Naive thymus-derived CD8-positive, alpha-beta T cell (primary cell): ENCODE measurements around the gene BCAN. TPM values are rescaled to one million over a fixed set of nuclear protein-coding genes. Genes with fewer than 3 reads are reported as not detected.
A peak's percentile ranks its signal among the peaks of the same experiment; 100 is the strongest.

Experiments used
- ATAC-seq, 2 donors: fragments of 150-1000 bp; cut with Tn5 transposase in 1 of 2; sonication (Bioruptor Pico), chemical (Tn5 transposase) in 1 of 2; 1 replicate in 1 of 2; 2 replicates in 1 of 2; pipeline ENCODE4 v1.10.0; 2021; ENCODE audit warnings: mild to moderate bottlenecking in 2 of 2, moderate library complexity in 2 of 2
- POLR2A ChIA-PET: fragments of 350-600 bp; sonication (Branson Sonifier 250); formaldehyde crosslinking; loops from one replicate; lab custom pipeline; 2021; ENCODE audit warnings: antibody characterized with exemption; lab: Charles Lee
- DNase-seq, 10 donors: peaks; one replicate each; pipeline versions ENCODE4 v3.0.0 to v3.0.0-alpha.2; 2020 to 2022
- H3K27ac Mint-ChIP-seq, 10 donors: one replicate each; pipeline ENCODE4 v1.8.0; 2020 to 2022; ENCODE audit warnings: mild to moderate bottlenecking in 10 of 10, mixed read lengths in 10 of 10, moderate library complexity in 4 of 10, inconsistent platforms in 1 of 10
- H3K27me3 Mint-ChIP-seq, 5 donors: one replicate each; pipeline ENCODE4 v1.8.0; 2021 to 2022; ENCODE audit warnings: mixed read lengths in 5 of 5
- H3K36me3 Mint-ChIP-seq, 3 donors: one replicate each; pipeline ENCODE4 v1.8.0; 2020 to 2022; ENCODE audit warnings: mixed read lengths in 3 of 3, mild to moderate bottlenecking in 2 of 3, inconsistent platforms in 1 of 3
- H3K4me1 Mint-ChIP-seq, 4 donors: one replicate each; pipeline ENCODE4 v1.8.0; 2021 to 2022; ENCODE audit warnings: mixed read lengths in 4 of 4
- H3K4me3 Mint-ChIP-seq, 10 donors: one replicate each; pipeline ENCODE4 v1.8.0; 2020 to 2022; ENCODE audit warnings: mild to moderate bottlenecking in 10 of 10, mixed read lengths in 10 of 10, moderate library complexity in 6 of 10, inconsistent platforms in 1 of 10
- H3K9me3 Mint-ChIP-seq, 9 donors: one replicate each; pipeline ENCODE4 v1.8.0; 2020 to 2022; ENCODE audit warnings: mixed read lengths in 9 of 9, mild to moderate bottlenecking in 3 of 9, inconsistent platforms in 1 of 9, moderate library complexity in 1 of 9
- polyA plus RNA-seq, 3 donors: library from polyadenylated mRNA; unstranded; fragments of 300-500 nt; fragmentation: Illumina TruSeq; gene quantifications; one replicate each; pipeline ENCODE4 v1.2.3, GENCODE V29; 2021
- total RNA-seq, 8 experiments: library from RNA in 2 of 8; stranded (reverse) in 2 of 8; gene quantifications; one replicate each; pipeline ENCODE4 v1.2.3 and lab custom pipeline; 2021 to 2026

BCAN gene
- total and polyA plus RNA-seq, 5 experiments from 2014 or later: not detected

- peaks cover 0 to 1% (median 0%) of the 10 kb centered on the region in 3 donors for H3K36me3 Mint-ChIP-seq
- peaks cover 11 to 57% (median 41%) of the 10 kb centered on the region in 5 donors for H3K27me3 Mint-ChIP-seq
- POLR2A ChIA-PET: interaction anchor here (0.6 to 0.7 kb wide), 2 partner anchors 73 to 117 kb away, joined by 3 to 6 read pairs; no protein-coding TSS in a partner anchor
- H3K4me1 Mint-ChIP-seq: peaks cover 11 to 32% (median 25%) of the 10 kb centered on the region in 4 donors
- DNase-seq (peak in 6 of 10 donors; percentile 16 to 56 (median 46)), ATAC-seq (peak; percentile 50 to 88)
- peak overlapping the region in 5 of 10 donors; percentile 14 to 82 (median 69) for H3K27ac Mint-ChIP-seq
- no peaks in the 10 kb centered on the region for H3K9me3 Mint-ChIP-seq
- peak overlapping the region in 2 of 10 donors; percentile 44 to 58 for H3K4me3 Mint-ChIP-seq
Measured at GRCh38 chr1:156700736-156701531, 59.0 kb downstream of the BCAN start.

- peak overlapping the region in 1 of 10 donors; percentile 34 for H3K4me3 Mint-ChIP-seq
- ATAC-seq: no peak
- POLR2A ChIA-PET: interaction anchor here (4.8 kb wide), 1 partner anchor 24 kb away, joined by 33 read pairs; the partner anchor contains the start of genes ISG20L2 and METTL25B
Measured at GRCh38 chr1:156703336-156703735, 61.4 kb downstream of the BCAN start.

GRCh38 chr1:156703741-156704140 is 61.8 kb downstream of the BCAN start:
- ATAC-seq: no peak
- POLR2A ChIA-PET: interaction anchor here (4.8 kb wide), 1 partner anchor 24 kb away, joined by 33 read pairs; the partner anchor contains the start of genes ISG20L2 and METTL25B
- H3K27ac Mint-ChIP-seq: no peak overlapping the region
- H3K27me3 Mint-ChIP-seq: peaks cover 4 to 31% (median 24%) of the 10 kb centered on the region in 5 donors
- peaks cover 19 to 51% (median 40%) of the 10 kb centered on the region in 4 donors for H3K4me1 Mint-ChIP-seq
- peak overlapping the region in 9 of 10 donors; percentile 2 to 98 (median 33) for H3K4me3 Mint-ChIP-seq
- no peaks in the 10 kb centered on the region for H3K9me3 Mint-ChIP-seq
- H3K36me3 Mint-ChIP-seq: peaks cover 0 to 1% (median 0%) of the 10 kb centered on the region in 3 donors
- no peak for DNase-seq

More at GRCh38 chr1:156703336-156703735, 61.4 kb downstream of the BCAN start:
- no peaks in the 10 kb centered on the region for H3K9me3 Mint-ChIP-seq
- H3K4me1 Mint-ChIP-seq: peaks cover 19 to 51% (median 40%) of the 10 kb centered on the region in 4 donors
- H3K27me3 Mint-ChIP-seq: peaks cover 7 to 35% (median 25%) of the 10 kb centered on the region in 5 donors
- H3K27ac Mint-ChIP-seq: no peak overlapping the region
- DNase-seq: no peak
- peaks cover 0 to 1% (median 0%) of the 10 kb centered on the region in 3 donors for H3K36me3 Mint-ChIP-seq

GRCh38 chr1:156704166-156704711 is 62.3 kb downstream of the BCAN start:
- ATAC-seq (no peak), DNase-seq (no peak)
- H3K27me3 Mint-ChIP-seq: peaks cover 0 to 26% (median 19%) of the 10 kb centered on the region in 5 donors
- no peaks in the 10 kb centered on the region for H3K9me3 Mint-ChIP-seq
- no peaks in the 10 kb centered on the region for H3K36me3 Mint-ChIP-seq
- peak overlapping the region; percentile 22 to 98 (median 52) for H3K4me3 Mint-ChIP-seq
- peaks cover 17 to 51% (median 39%) of the 10 kb centered on the region in 4 donors for H3K4me1 Mint-ChIP-seq
- POLR2A ChIA-PET: interaction anchor here (0.6 to 4.8 kb wide), 3 partner anchors 10 to 23 kb away, joined by 3 to 33 read pairs (median 3); partner anchors contain the start of genes ISG20L2 and METTL25B
- peak overlapping the region in 4 of 10 donors; percentile 25 to 89 (median 60) for H3K27ac Mint-ChIP-seq

GRCh38 chr1:156704930-156705320 is 63.0 kb downstream of the BCAN start:
- Mint-ChIP-seq H3K27me3 (peaks cover 0 to 21% (median 17%) of the 10 kb centered on the region in 5 donors), H3K9me3 (no peaks in the 10 kb centered on the region), H3K4me1 (peaks cover 16 to 46% (median 38%) of the 10 kb centered on the region in 4 donors), H3K36me3 (no peaks in the 10 kb centered on the region), H3K4me3 (peak overlapping the region; percentile 61 to 98 (median 90)), H3K27ac (peak overlapping the region in 2 of 10 donors; percentile 67 to 76)
- POLR2A ChIA-PET: interaction anchor here (0.6 to 4.8 kb wide), 6 partner anchors 9 to 63 kb away, joined by 3 to 33 read pairs (median 6); partner anchors contain the start of genes ISG20L2, METTL25B and PRCC
- DNase-seq: no peak
- no peak for ATAC-seq

GRCh38 chr1:156705321-156705917 is 63.5 kb downstream of the BCAN start, which contains the start of gene CRABP2:
TSS of gene CRABP2 (minus strand) at chr1:156705583. CDS start at chr1:156705446, 137 bp downstream.
- H3K36me3 Mint-ChIP-seq: no peaks in the 10 kb centered on the region
- peak within 1 kb of the TSS; percentile 85 to 98 (median 91) for H3K4me3 Mint-ChIP-seq
- H3K9me3 Mint-ChIP-seq: no peaks in the 10 kb centered on the region
- H3K4me1 Mint-ChIP-seq: peaks cover 16 to 42% (median 37%) of the 10 kb centered on the region in 4 donors
- POLR2A ChIA-PET: interaction anchor here (1.3 to 4.8 kb wide), 6 partner anchors 15 to 248 kb away, joined by 3 to 33 read pairs (median 8); partner anchors contain the start of genes ISG20L2, METTL25B, MRPL24 and PRCC
- peak in 4 of 10 donors; percentile 35 to 40 (median 38) for DNase-seq
- ATAC-seq: peak; percentile 60
- peaks cover 0 to 21% (median 17%) of the 10 kb centered on the region in 5 donors for H3K27me3 Mint-ChIP-seq
- H3K27ac Mint-ChIP-seq: peak within 1 kb of the TSS; percentile 53 to 95 (median 91)

- H3K36me3 Mint-ChIP-seq: no peaks in the 10 kb centered on the region
- ATAC-seq (peak; percentile 68 to 77), DNase-seq (peak; percentile 55 to 84 (median 75))
- POLR2A ChIA-PET: interaction anchor here (1.0 to 4.8 kb wide), 7 partner anchors 15 to 248 kb away, joined by 3 to 33 read pairs (median 7); partner anchors contain the start of genes ISG20L2, METTL25B, MRPL24 and PRCC
- H3K4me3 Mint-ChIP-seq: peak overlapping the region; percentile 85 to 98 (median 91)
- peak overlapping the region; percentile 53 to 95 (median 91) for H3K27ac Mint-ChIP-seq
- H3K4me1 Mint-ChIP-seq: peaks cover 13 to 35% (median 32%) of the 10 kb centered on the region in 4 donors
- H3K9me3 Mint-ChIP-seq: no peaks in the 10 kb centered on the region
- H3K27me3 Mint-ChIP-seq: peaks cover 0 to 18% (median 13%) of the 10 kb centered on the region in 5 donors
Measured at GRCh38 chr1:156705918-156706656, 64.2 kb downstream of the BCAN start.

GRCh38 chr1:156706657-156707416 is 64.9 kb downstream of the BCAN start:
- POLR2A ChIA-PET: interaction anchor here (1.0 to 4.8 kb wide), 6 partner anchors 17 to 249 kb away, joined by 3 to 33 read pairs (median 8); partner anchors contain the start of genes ISG20L2, METTL25B, MRPL24 and PRCC
- no peaks in the 10 kb centered on the region for H3K36me3 Mint-ChIP-seq
- H3K27ac Mint-ChIP-seq: peak overlapping the region; percentile 53 to 95 (median 91)
- peak in 3 of 10 donors; percentile 6 to 42 (median 26) for DNase-seq
- H3K27me3 Mint-ChIP-seq: peaks cover 0 to 18% (median 11%) of the 10 kb centered on the region in 5 donors
- no peaks in the 10 kb centered on the region for H3K9me3 Mint-ChIP-seq
- peak overlapping the region; percentile 85 to 98 (median 91) for H3K4me3 Mint-ChIP-seq
- H3K4me1 Mint-ChIP-seq: peaks cover 13 to 33% (median 29%) of the 10 kb centered on the region in 4 donors
- ATAC-seq: peak; percentile 27 to 29

- POLR2A ChIA-PET: interaction anchor here (1.7 to 4.8 kb wide), 2 partner anchors 20 to 34 kb away, joined by 7 to 33 read pairs; partner anchors contain the start of genes ISG20L2, METTL25B and MRPL24
- peaks cover 13 to 33% (median 29%) of the 10 kb centered on the region in 4 donors for H3K4me1 Mint-ChIP-seq
- H3K27me3 Mint-ChIP-seq: peaks cover 0 to 18% (median 7%) of the 10 kb centered on the region in 5 donors
- no peaks in the 10 kb centered on the region for H3K36me3 Mint-ChIP-seq
- no peaks in the 10 kb centered on the region for H3K9me3 Mint-ChIP-seq
- DNase-seq (no peak), ATAC-seq (no peak)
- peak overlapping the region in 9 of 10 donors; percentile 19 to 88 (median 82) for H3K27ac Mint-ChIP-seq
- peak overlapping the region; percentile 70 to 98 (median 86) for H3K4me3 Mint-ChIP-seq
Measured at GRCh38 chr1:156707417-156708217, 65.7 kb downstream of the BCAN start.
